K562 (cell line): Measurements from ENCODE around the gene PRR23E.

Source experiments
- PRMT5 ChIP-seq: sonication (generic); formaldehyde crosslinking; IDR thresholded peaks from 2 replicates; pipeline ENCODE4 v1.5.0; 2020; ENCODE audit warnings: missing genetic modification reagents
- TF ChIP-seq, protein P1 (sequence below): fragments of 250-450 bp; sonication (Bioruptor Pico); IDR thresholded peaks from 2 replicates; pipeline ENCODE4 v1.5.0; 2020; ENCODE audit warnings: mild to moderate bottlenecking, borderline replicate concordance

DNA sequence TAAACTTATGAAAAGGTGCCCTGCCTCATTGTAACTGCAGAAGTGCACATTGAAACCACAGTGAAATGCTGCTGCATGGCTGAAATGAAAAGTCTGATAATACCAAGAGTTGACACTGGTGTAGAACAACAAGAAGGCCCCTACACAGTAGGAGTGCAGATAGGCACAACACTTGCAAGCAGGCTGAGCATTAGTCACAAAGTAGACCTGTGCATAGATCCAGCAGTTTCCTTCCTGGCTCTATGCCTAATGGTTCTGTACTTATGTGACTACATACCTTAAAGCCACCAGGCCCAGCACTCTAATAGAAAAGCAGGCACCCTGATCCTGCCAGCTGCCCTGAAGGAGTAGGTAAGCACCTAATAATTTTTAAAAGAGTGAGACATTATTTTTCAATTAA lies 41.8 kb downstream of the PRR23E start:
- TF ChIP-seq, protein P1, sequence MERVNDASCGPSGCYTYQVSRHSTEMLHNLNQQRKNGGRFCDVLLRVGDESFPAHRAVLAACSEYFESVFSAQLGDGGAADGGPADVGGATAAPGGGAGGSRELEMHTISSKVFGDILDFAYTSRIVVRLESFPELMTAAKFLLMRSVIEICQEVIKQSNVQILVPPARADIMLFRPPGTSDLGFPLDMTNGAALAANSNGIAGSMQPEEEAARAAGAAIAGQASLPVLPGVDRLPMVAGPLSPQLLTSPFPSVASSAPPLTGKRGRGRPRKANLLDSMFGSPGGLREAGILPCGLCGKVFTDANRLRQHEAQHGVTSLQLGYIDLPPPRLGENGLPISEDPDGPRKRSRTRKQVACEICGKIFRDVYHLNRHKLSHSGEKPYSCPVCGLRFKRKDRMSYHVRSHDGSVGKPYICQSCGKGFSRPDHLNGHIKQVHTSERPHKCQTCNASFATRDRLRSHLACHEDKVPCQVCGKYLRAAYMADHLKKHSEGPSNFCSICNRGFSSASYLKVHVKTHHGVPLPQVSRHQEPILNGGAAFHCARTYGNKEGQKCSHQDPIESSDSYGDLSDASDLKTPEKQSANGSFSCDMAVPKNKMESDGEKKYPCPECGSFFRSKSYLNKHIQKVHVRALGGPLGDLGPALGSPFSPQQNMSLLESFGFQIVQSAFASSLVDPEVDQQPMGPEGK (CRISPR knock-in tag) = no peak
- TF ChIP-seq PRMT5 (CRISPR knock-in tag) = no peak
